Ishikawa (cell line): ENCODE measurements around the gene LSMEM2.

Experiments
- CEBPB ChIP-seq: IDR thresholded peaks from 2 replicates; pipeline ENCODE4 v1.6.1; 2012
- CREB1 ChIP-seq: IDR thresholded peaks from 2 replicates; pipeline ENCODE4 v1.6.1; 2012; ENCODE audit warnings: low read depth
- EGR1 ChIP-seq: IDR thresholded peaks from 2 replicates; pipeline ENCODE4 v1.6.1; 2012
- EP300 ChIP-seq: IDR thresholded peaks from 2 replicates; pipeline ENCODE4 v1.6.1; 2012; ENCODE audit warnings: borderline replicate concordance
- MAX ChIP-seq: IDR thresholded peaks from 2 replicates; pipeline ENCODE4 v1.6.1; 2012
- RAD21 ChIP-seq: IDR thresholded peaks from 2 replicates; pipeline ENCODE4 v1.6.1; 2012; ENCODE audit warnings: low read depth
- TAF1 ChIP-seq: IDR thresholded peaks from 2 replicates; pipeline ENCODE4 v1.6.1; 2012; ENCODE audit warnings: low read depth, mild to moderate bottlenecking
- TCF12 ChIP-seq: IDR thresholded peaks from 2 replicates; pipeline ENCODE4 v1.6.1; 2012; ENCODE audit warnings: low read depth
- TEAD4 ChIP-seq: IDR thresholded peaks from 2 replicates; pipeline ENCODE4 v1.6.1; 2012
- YY1 ChIP-seq: IDR thresholded peaks from 2 replicates; pipeline ENCODE4 v1.6.1; 2012; ENCODE audit warnings: low read depth
- ZBTB7A ChIP-seq: IDR thresholded peaks from 2 replicates; pipeline ENCODE4 v1.6.1; 2012; ENCODE audit warnings: low read depth
- TF ChIP-seq, protein P1 (sequence below): IDR thresholded peaks from 2 replicates; pipeline ENCODE4 v1.6.1; 2012; ENCODE audit warnings: low read depth, mild to moderate bottlenecking
- TF ChIP-seq, protein P2 (sequence below): IDR thresholded peaks from 2 replicates; pipeline ENCODE4 v1.6.1; 2012

DNA sequence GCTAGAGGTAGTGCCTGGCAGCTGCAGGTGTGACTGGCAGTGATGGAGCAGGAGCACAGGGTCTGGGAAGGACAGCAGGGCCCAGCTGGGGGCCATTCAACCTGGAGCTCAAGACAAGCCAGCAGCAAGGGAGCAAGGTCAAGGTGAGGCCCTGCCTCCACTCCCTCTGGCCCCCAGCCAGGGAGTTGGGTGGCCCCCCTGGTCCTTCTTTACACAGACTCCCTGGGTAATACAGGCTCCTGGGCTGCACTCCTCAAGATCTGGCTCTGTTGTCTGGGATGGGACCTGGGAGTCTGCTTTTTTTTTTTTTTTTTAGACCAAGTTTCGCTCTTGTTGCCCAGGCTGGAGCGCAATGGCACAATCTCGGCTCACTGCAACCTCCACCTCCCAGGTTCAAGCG lies 28.4 kb upstream of the LSMEM2 start:
- no peak for TF ChIP-seq CEBPB
- TF ChIP-seq, protein P1, sequence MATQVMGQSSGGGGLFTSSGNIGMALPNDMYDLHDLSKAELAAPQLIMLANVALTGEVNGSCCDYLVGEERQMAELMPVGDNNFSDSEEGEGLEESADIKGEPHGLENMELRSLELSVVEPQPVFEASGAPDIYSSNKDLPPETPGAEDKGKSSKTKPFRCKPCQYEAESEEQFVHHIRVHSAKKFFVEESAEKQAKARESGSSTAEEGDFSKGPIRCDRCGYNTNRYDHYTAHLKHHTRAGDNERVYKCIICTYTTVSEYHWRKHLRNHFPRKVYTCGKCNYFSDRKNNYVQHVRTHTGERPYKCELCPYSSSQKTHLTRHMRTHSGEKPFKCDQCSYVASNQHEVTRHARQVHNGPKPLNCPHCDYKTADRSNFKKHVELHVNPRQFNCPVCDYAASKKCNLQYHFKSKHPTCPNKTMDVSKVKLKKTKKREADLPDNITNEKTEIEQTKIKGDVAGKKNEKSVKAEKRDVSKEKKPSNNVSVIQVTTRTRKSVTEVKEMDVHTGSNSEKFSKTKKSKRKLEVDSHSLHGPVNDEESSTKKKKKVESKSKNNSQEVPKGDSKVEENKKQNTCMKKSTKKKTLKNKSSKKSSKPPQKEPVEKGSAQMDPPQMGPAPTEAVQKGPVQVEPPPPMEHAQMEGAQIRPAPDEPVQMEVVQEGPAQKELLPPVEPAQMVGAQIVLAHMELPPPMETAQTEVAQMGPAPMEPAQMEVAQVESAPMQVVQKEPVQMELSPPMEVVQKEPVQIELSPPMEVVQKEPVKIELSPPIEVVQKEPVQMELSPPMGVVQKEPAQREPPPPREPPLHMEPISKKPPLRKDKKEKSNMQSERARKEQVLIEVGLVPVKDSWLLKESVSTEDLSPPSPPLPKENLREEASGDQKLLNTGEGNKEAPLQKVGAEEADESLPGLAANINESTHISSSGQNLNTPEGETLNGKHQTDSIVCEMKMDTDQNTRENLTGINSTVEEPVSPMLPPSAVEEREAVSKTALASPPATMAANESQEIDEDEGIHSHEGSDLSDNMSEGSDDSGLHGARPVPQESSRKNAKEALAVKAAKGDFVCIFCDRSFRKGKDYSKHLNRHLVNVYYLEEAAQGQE, result no peak
- no peak for TF ChIP-seq EP300
- no peak for TF ChIP-seq CREB1
- TF ChIP-seq RAD21, result no peak
- no peak for TF ChIP-seq TCF12
- TF ChIP-seq YY1, result no peak
- TF ChIP-seq ZBTB7A, result no peak
- no peak for TF ChIP-seq MAX
- no peak for TF ChIP-seq EGR1
- no peak for TF ChIP-seq TAF1
- TF ChIP-seq, protein P2, sequence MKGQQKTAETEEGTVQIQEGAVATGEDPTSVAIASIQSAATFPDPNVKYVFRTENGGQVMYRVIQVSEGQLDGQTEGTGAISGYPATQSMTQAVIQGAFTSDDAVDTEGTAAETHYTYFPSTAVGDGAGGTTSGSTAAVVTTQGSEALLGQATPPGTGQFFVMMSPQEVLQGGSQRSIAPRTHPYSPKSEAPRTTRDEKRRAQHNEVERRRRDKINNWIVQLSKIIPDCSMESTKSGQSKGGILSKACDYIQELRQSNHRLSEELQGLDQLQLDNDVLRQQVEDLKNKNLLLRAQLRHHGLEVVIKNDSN, result no peak
- no peak for TF ChIP-seq TEAD4
